ENCODE results near the gene PODN.
A peak's percentile ranks its signal among the peaks of the same experiment; 100 is the strongest.

The PODN gene

GRCh38 chr1:53061859-53062707, at the start of gene PODN:
Gene PODN (plus strand): TSS chr1:53062213. CDS start chr1:53069856, 7,643 bp downstream.
- DNase-seq, result peak; percentile 18

GRCh38 chr1:53014791-53015507, 47.1 kb upstream of the PODN start:
- DNase-seq, result peak; percentile 88

- DNase-seq, result no peak
These were observed 46.5 kb upstream of the PODN start for GRCh38 chr1:53015508-53015860.

GRCh38 chr1:53016705-53017104, 45.3 kb upstream of the PODN start:
- DNase-seq, result no peak

- DNase-seq, result no peak
These were observed 41.4 kb upstream of the PODN start for GRCh38 chr1:53020588-53020987.

- no peak for DNase-seq
These were observed 39.8 kb upstream of the PODN start for GRCh38 chr1:53022179-53022578.

- no peak for DNase-seq
These were observed 38.5 kb upstream of the PODN start for GRCh38 chr1:53023546-53023945.

- DNase-seq, result no peak
These were observed 37.9 kb upstream of the PODN start for GRCh38 chr1:53024117-53024516.

- DNase-seq, result no peak
These were observed 36.8 kb upstream of the PODN start for GRCh38 chr1:53025034-53025768.

GRCh38 chr1:53025769-53026112, 36.3 kb upstream of the PODN start:
- DNase-seq, result no peak

- no peak for DNase-seq
These were observed 35.8 kb upstream of the PODN start for GRCh38 chr1:53026254-53026653.

GRCh38 chr1:53031732-53032131, 30.3 kb upstream of the PODN start:
- no peak for DNase-seq

- DNase-seq, result no peak
These were observed 24.9 kb upstream of the PODN start for GRCh38 chr1:53037159-53037558.

- no peak for DNase-seq
These were observed 23.4 kb upstream of the PODN start for GRCh38 chr1:53038566-53038965.

GRCh38 chr1:53043271-53043670, 18.7 kb upstream of the PODN start:
- DNase-seq, result no peak

GRCh38 chr1:53044926-53045325, 17.1 kb upstream of the PODN start:
- DNase-seq, result no peak

GRCh38 chr1:53046930-53047329, 15.1 kb upstream of the PODN start:
- DNase-seq, result no peak

- DNase-seq, result peak; percentile 49
These were observed 14.0 kb upstream of the PODN start for GRCh38 chr1:53047737-53048736.

GRCh38 chr1:53048960-53049573, 12.9 kb upstream of the PODN start:
- DNase-seq, result peak; percentile 16

GRCh38 chr1:53049574-53049967, 12.4 kb upstream of the PODN start:
- no peak for DNase-seq

GRCh38 chr1:53050310-53050709, 11.7 kb upstream of the PODN start:
- no peak for DNase-seq

GRCh38 chr1:53051676-53052075, 10.3 kb upstream of the PODN start:
- DNase-seq, result peak; percentile 6
